Measurements from ENCODE around the gene EDN2.

The EDN2 gene

GRCh38 chr1:41484402-41485241 lies at the start of gene EDN2:
Gene EDN2, minus strand, starts transcription at chr1:41484683. Its CDS starts 82 bp downstream, at chr1:41484601.
- H3K27me3 ChIP-seq (ENCODE audit: control insufficient read depth, insufficient read depth, low read length), result no peaks in the 10 kb centered on the region
- no peaks in the 10 kb centered on the region for H3K9me3 ChIP-seq (ENCODE audit: control insufficient read depth, insufficient read depth, low read length)
- no peak within 1 kb of the TSS for H3K4me3 ChIP-seq (ENCODE audit: low read length)
- peaks cover 8% of the 10 kb centered on the region for H3K4me1 ChIP-seq (ENCODE audit: control insufficient read depth, insufficient read depth, low read length)
- no CpG with 5 or more reads among the region's 27 CpGs for WGBS (ENCODE audit: insufficient coverage, insufficient read length)
- no peak within 1 kb of the TSS for H3K27ac ChIP-seq (ENCODE audit: low read length)
- DNase-seq (ENCODE audit: low read depth, low spot score), result no peak
- no peaks in the 10 kb centered on the region for H3K36me3 ChIP-seq (ENCODE audit: control insufficient read depth, insufficient read depth, low read length)

- no CpG with 5 or more reads among the region's 5 CpGs for WGBS (ENCODE audit: insufficient coverage, insufficient read length)
- no peaks in the 10 kb centered on the region for H3K9me3 ChIP-seq (ENCODE audit: control insufficient read depth, insufficient read depth, low read length)
- DNase-seq (ENCODE audit: low read depth, low spot score), result no peak
Measured at GRCh38 chr1:41533731-41534080, 49.2 kb upstream of the EDN2 start.

DNA sequence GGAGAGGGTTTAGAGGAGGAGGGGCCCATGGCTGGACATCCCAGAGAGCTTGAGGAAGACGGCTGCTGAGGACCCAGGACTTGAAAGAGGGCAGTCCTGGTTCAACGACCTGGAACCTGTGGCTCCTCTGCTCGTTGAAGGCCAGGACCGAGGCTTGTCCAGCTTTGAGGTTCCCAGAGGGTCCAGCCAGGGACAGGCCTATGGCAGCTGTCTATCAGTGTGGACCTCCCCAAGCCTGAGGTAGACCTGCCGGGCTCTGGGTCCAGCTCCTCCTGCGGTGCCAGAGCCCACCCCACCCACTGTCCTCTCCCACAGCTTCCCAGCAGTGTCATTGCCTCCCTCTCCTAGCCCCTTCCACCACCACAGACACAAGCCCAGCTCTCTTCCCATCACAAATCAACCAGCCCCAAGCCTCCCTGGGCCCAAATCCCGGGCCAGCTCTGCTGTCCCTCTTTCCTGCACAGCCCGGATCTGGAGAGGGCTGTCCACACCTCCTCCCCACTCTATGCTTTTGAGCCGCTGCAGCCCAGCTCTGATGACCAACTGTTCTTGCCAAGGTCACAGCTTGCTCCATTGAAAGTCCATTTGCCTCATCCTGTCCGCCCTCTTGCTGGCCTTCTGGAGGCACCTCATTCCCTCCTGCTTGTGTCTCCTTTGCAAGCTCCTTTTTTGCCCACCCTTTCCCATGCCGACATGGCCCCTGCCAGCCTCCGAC lies 48.7 kb upstream of the EDN2 start:
- no peaks in the 10 kb centered on the region for H3K9me3 ChIP-seq (ENCODE audit: control insufficient read depth, insufficient read depth, low read length)
- no peaks in the 10 kb centered on the region for H3K27me3 ChIP-seq (ENCODE audit: control insufficient read depth, insufficient read depth, low read length)
- whole genome bisulfite sequencing (ENCODE audit: insufficient coverage, insufficient read length), result no CpG with 5 or more reads among the region's 12 CpGs
- no peak overlapping the region for H3K4me3 ChIP-seq (ENCODE audit: low read length)
- DNase-seq (ENCODE audit: low read depth, low spot score), result no peak
- no peaks in the 10 kb centered on the region for H3K36me3 ChIP-seq (ENCODE audit: control insufficient read depth, insufficient read depth, low read length)
- H3K27ac ChIP-seq (ENCODE audit: low read length), result no peak overlapping the region
- H3K4me1 ChIP-seq (ENCODE audit: control insufficient read depth, insufficient read depth, low read length), result no peaks in the 10 kb centered on the region

More at GRCh38 chr1:41533731-41534080, 49.2 kb upstream of the EDN2 start:
- H3K36me3 ChIP-seq (ENCODE audit: control insufficient read depth, insufficient read depth, low read length), result no peaks in the 10 kb centered on the region
- no peak overlapping the region for H3K27ac ChIP-seq (ENCODE audit: low read length)
- H3K4me1 ChIP-seq (ENCODE audit: control insufficient read depth, insufficient read depth, low read length), result no peaks in the 10 kb centered on the region
- H3K27me3 ChIP-seq (ENCODE audit: control insufficient read depth, insufficient read depth, low read length), result no peaks in the 10 kb centered on the region
- no peak overlapping the region for H3K4me3 ChIP-seq (ENCODE audit: low read length)

DNA sequence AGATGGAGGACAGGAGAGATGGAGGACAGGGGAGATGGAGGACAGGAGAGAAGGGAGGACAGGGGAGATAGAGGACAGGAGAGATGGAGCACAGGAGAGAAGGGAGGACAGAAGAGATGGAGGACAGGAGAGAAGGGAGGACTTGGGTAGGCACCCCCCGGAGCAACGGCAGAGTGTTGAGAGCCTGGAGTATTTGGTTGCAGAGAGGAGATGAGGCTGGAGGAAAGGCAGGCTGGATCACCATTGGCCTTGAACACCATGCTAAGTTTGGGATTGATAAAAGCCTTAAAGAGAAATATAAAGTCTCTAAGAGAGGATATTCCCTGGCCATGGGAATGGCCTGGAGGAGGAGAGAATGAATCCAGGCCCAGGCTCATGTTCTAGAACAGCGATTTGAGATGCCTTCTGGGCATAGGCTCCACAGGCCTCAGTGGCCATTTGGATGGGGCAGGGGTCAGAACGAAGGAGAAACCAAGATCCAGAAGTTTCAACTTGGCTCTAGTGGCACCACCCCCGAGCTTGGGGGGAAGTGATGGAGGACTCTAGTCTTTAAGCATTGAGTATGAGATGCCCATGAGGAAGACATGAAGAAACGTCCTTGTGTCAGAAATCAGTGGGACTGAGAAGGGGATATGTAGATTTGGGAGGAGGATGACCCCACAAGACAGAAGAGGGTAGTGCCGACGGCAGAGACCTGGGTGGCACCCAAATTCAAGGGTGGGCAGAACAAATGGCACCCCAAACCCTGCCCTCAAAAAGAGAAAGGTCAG lies 47.9 kb upstream of the EDN2 start:
- no peak for DNase-seq (ENCODE audit: low read depth, low spot score)
- WGBS (ENCODE audit: insufficient coverage, insufficient read length), result no CpG with 5 or more reads among the region's 8 CpGs
- H3K4me3 ChIP-seq (ENCODE audit: low read length), result no peak overlapping the region
- no peaks in the 10 kb centered on the region for H3K36me3 ChIP-seq (ENCODE audit: control insufficient read depth, insufficient read depth, low read length)
- H3K27me3 ChIP-seq (ENCODE audit: control insufficient read depth, insufficient read depth, low read length), result no peaks in the 10 kb centered on the region
- no peaks in the 10 kb centered on the region for H3K9me3 ChIP-seq (ENCODE audit: control insufficient read depth, insufficient read depth, low read length)
- no peak overlapping the region for H3K27ac ChIP-seq (ENCODE audit: low read length)
- H3K4me1 ChIP-seq (ENCODE audit: control insufficient read depth, insufficient read depth, low read length), result no peaks in the 10 kb centered on the region

DNA sequence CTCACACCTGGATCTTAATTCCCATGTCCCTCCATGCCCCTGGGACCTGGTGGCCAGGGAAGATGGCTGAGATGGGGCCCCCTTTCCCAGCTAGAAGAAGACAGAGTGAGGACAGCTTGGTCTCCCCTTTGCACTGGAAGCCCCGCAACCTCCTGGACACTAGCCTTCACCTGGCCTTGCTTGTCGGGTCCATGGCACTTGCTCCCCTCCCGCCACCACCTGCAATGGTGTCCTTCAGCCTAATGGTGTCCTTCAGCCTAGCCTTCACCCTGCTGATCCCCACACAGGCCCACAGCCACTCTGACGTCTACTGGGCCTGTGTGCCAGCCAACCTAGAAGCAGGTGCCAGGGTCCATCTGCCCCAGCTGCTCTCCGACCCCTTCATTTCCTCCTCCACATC lies 45.9 kb upstream of the EDN2 start:
- Histone ChIP-seq H3K4me1 (ENCODE audit: control insufficient read depth, insufficient read depth, low read length) (no peaks in the 10 kb centered on the region), H3K4me3 (ENCODE audit: low read length) (no peak overlapping the region), H3K36me3 (ENCODE audit: control insufficient read depth, insufficient read depth, low read length) (no peaks in the 10 kb centered on the region), H3K27me3 (ENCODE audit: control insufficient read depth, insufficient read depth, low read length) (no peaks in the 10 kb centered on the region), H3K27ac (ENCODE audit: low read length) (no peak overlapping the region), H3K9me3 (ENCODE audit: control insufficient read depth, insufficient read depth, low read length) (no peaks in the 10 kb centered on the region)
- no peak for DNase-seq (ENCODE audit: low read depth, low spot score)
- WGBS (ENCODE audit: insufficient coverage, insufficient read length), result no CpG with 5 or more reads among the region's 5 CpGs

DNA sequence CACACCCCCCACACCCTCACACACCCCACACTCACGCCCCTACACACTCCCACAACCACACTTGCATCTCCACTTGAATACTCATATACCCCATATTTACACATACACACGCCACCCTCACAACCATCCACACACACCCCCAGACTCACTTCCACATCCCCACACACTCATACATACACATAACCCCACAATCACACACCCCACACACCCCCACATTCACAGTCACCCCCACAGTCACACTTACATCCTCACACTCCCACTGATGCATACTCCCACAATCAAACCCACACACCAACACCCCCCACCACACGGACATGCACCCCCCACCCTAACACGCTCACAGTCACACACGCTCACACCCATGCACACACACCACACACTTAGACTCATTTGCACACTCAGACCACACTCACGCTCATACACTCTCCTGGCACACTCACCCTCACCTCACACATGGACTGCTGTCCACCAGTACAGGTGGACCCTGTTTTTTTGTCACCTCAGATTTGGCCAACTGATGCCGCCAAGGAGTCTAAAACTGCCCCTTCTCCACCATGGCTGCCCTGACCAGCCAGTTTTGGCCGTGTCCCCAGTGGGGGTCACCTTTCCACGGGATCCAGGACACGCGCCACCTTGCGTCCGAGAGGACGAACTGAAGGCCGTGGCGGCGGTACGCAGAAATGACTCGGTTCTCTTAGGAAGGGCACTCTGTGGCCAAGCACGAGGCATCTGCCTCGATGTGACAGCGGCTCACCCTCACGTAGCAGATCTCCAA lies 45.3 kb upstream of the EDN2 start:
- Histone ChIP-seq H3K9me3 (ENCODE audit: control insufficient read depth, insufficient read depth, low read length) (no peaks in the 10 kb centered on the region), H3K36me3 (ENCODE audit: control insufficient read depth, insufficient read depth, low read length) (no peaks in the 10 kb centered on the region), H3K4me3 (ENCODE audit: low read length) (no peak overlapping the region), H3K4me1 (ENCODE audit: control insufficient read depth, insufficient read depth, low read length) (no peaks in the 10 kb centered on the region), H3K27me3 (ENCODE audit: control insufficient read depth, insufficient read depth, low read length) (no peaks in the 10 kb centered on the region), H3K27ac (ENCODE audit: low read length) (no peak overlapping the region)
- DNase-seq (ENCODE audit: low read depth, low spot score), result no peak
- WGBS (ENCODE audit: insufficient coverage, insufficient read length), result 100% methylated on average over 5 of the region's 23 CpGs

GRCh38 chr1:41528726-41529605 lies 44.5 kb upstream of the EDN2 start:
- Histone ChIP-seq H3K4me3 (ENCODE audit: low read length) (no peak overlapping the region), H3K36me3 (ENCODE audit: control insufficient read depth, insufficient read depth, low read length) (no peaks in the 10 kb centered on the region), H3K4me1 (ENCODE audit: control insufficient read depth, insufficient read depth, low read length) (no peaks in the 10 kb centered on the region), H3K9me3 (ENCODE audit: control insufficient read depth, insufficient read depth, low read length) (no peaks in the 10 kb centered on the region), H3K27me3 (ENCODE audit: control insufficient read depth, insufficient read depth, low read length) (no peaks in the 10 kb centered on the region), H3K27ac (ENCODE audit: low read length) (no peak overlapping the region)
- WGBS (ENCODE audit: insufficient coverage, insufficient read length), result 86% methylated on average over 7 of the region's 7 CpGs
- DNase-seq (ENCODE audit: low read depth, low spot score), result no peak

DNA sequence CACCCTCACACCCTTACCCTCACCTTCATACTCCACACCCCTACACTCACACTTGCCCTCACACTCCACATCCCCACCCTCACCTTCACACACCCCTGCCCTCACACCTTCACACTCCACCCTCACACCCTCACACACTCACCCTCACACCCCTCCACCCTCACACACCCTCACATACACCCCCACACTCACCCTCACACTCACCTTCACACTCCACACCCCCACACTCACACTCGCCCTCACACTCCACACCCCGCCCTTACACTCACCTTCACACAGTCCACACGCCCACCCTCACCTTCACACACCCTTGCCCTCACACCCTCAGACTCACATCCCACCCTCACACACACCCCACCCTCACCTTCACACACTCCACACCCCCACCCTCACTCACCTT lies 43.6 kb upstream of the EDN2 start:
- H3K9me3 ChIP-seq (ENCODE audit: control insufficient read depth, insufficient read depth, low read length), result no peaks in the 10 kb centered on the region

GRCh38 chr1:41526956-41527561 lies 42.6 kb upstream of the EDN2 start:
- Histone ChIP-seq H3K36me3 (ENCODE audit: control insufficient read depth, insufficient read depth, low read length) (no peaks in the 10 kb centered on the region), H3K27me3 (ENCODE audit: control insufficient read depth, insufficient read depth, low read length) (no peaks in the 10 kb centered on the region), H3K27ac (ENCODE audit: low read length) (no peak overlapping the region), H3K4me1 (ENCODE audit: control insufficient read depth, insufficient read depth, low read length) (no peaks in the 10 kb centered on the region), H3K9me3 (ENCODE audit: control insufficient read depth, insufficient read depth, low read length) (no peaks in the 10 kb centered on the region), H3K4me3 (ENCODE audit: low read length) (no peak overlapping the region)
- DNase-seq (ENCODE audit: low read depth, low spot score), result no peak
- 100% methylated on average over 4 of the region's 4 CpGs for WGBS (ENCODE audit: insufficient coverage, insufficient read length)

More for the DNA sequence above, 43.6 kb upstream of the EDN2 start:
- Histone ChIP-seq H3K4me1 (ENCODE audit: control insufficient read depth, insufficient read depth, low read length) (no peaks in the 10 kb centered on the region), H3K36me3 (ENCODE audit: control insufficient read depth, insufficient read depth, low read length) (no peaks in the 10 kb centered on the region), H3K27ac (ENCODE audit: low read length) (no peak overlapping the region), H3K4me3 (ENCODE audit: low read length) (no peak overlapping the region), H3K27me3 (ENCODE audit: control insufficient read depth, insufficient read depth, low read length) (no peaks in the 10 kb centered on the region)
- no peak for DNase-seq (ENCODE audit: low read depth, low spot score)
- 99% methylated on average over 3 of the region's 3 CpGs for WGBS (ENCODE audit: insufficient coverage, insufficient read length)

Data from iPS DF 6.9 (cell line).